Suprapubic skin (tissue), 4 donors: ENCODE data around the gene CAMK2G. TPM values are rescaled to one million over a fixed set of nuclear protein-coding genes. Genes with fewer than 3 reads are reported as not detected.

Experiments used
- DNase-seq, 2 donors: peaks; one replicate each; pipeline ENCODE4 v3.0.0-alpha.2; 2019; ENCODE audit warnings: low spot score in 2 of 2
- H3K27ac ChIP-seq: fragments of 200-600 bp; sonication (generic); one replicate; pipeline ENCODE4 v1.5.1; 2019
- H3K27me3 ChIP-seq: fragments of 200-600 bp; sonication (generic); one replicate; pipeline ENCODE4 v1.5.1; 2019
- H3K36me3 ChIP-seq: fragments of 200-600 bp; sonication (generic); one replicate; pipeline ENCODE4 v1.5.1; 2019
- H3K4me1 ChIP-seq: fragments of 200-600 bp; sonication (generic); one replicate; pipeline ENCODE4 v1.5.1; 2019
- H3K4me3 ChIP-seq: fragments of 200-600 bp; sonication (generic); one replicate; pipeline ENCODE4 v1.5.1; 2019; ENCODE audit warnings: mild to moderate bottlenecking
- H3K9me3 ChIP-seq: fragments of 200-600 bp; sonication (generic); one replicate; pipeline ENCODE4 v1.5.1; 2019
- CTCF ChIP-seq, 2 donors: fragments of 200-600 bp in 1 of 2; fragments of 450-650 bp in 1 of 2; sonication (generic) in 1 of 2; IDR thresholded peaks; one replicate each; pipeline ENCODE4 v1.5.1; 2016 to 2019; ENCODE audit warnings: antibody characterized with exemption in 2 of 2, mild to moderate bottlenecking in 1 of 2, moderate library complexity in 1 of 2
- EP300 ChIP-seq: sonication (generic); formaldehyde crosslinking; IDR thresholded peaks from one replicate; pipeline ENCODE4 v1.6.1; 2017; ENCODE audit warnings: antibody characterized with exemption
- POLR2A ChIP-seq, 2 donors: fragments of 450-650 bp; IDR thresholded peaks; one replicate each; pipeline ENCODE4 v1.6.1; 2017; ENCODE audit warnings: antibody characterized with exemption in 2 of 2, mild to moderate bottlenecking in 2 of 2, moderate library complexity in 2 of 2
- POLR2AphosphoS5 ChIP-seq, 3 donors: sonication (generic); formaldehyde crosslinking; IDR thresholded peaks; one replicate each; pipeline ENCODE4 v1.6.1; 2017; ENCODE audit warnings: antibody characterized with exemption in 3 of 3
- WGBS: methylation state at CpG from one replicate; pipeline ENCODE4 v1.1.5; 2018; 5-methylcytosine and 5-hydroxymethylcytosine counted together
- total RNA-seq, 4 donors: library from RNA; depleted of rRNA; stranded (reverse); fragments of >200 nt; gene quantifications; one replicate each; pipeline ENCODE4 v1.1.0, GENCODE V29; 2016

The CAMK2G gene
- total RNA-seq, 4 donors from 2014 or later, result 16.9 to 35.2 (median 20.6) TPM

- H3K4me1 ChIP-seq, result peaks cover 40% of the 10 kb centered on the region
- no peak overlapping the region for H3K27ac ChIP-seq
- no peak for DNase-seq
- peak overlapping the region; percentile 26 for H3K4me3 ChIP-seq
- peaks cover 59% of the 10 kb centered on the region for H3K36me3 ChIP-seq
- no peaks in the 10 kb centered on the region for H3K9me3 ChIP-seq
- WGBS, result 88% methylated on average over 9 of the region's 16 CpGs
- TF ChIP-seq POLR2A (IDR thresholded peaks at IDR 0.05) (no peak), POLR2AphosphoS5 (IDR thresholded peaks at IDR 0.05) (no peak)
- no peaks in the 10 kb centered on the region for H3K27me3 ChIP-seq
These were observed 66.1 kb downstream of the CAMK2G start for GRCh38 chr10:73808021-73808815.

- H3K4me3 ChIP-seq, result peak overlapping the region; percentile 26
These were observed 66.9 kb downstream of the CAMK2G start for GRCh38 chr10:73807471-73807870.

GRCh38 chr10:73806176-73806950 lies 68.0 kb downstream of the CAMK2G start:
- peak overlapping the region; percentile 26 for H3K4me3 ChIP-seq
- H3K9me3 ChIP-seq, result no peaks in the 10 kb centered on the region
- DNase-seq, result no peak
- H3K4me1 ChIP-seq, result peaks cover 45% of the 10 kb centered on the region
- H3K36me3 ChIP-seq, result peaks cover 72% of the 10 kb centered on the region
- TF ChIP-seq POLR2A (IDR thresholded peaks at IDR 0.05) (no peak), POLR2AphosphoS5 (IDR thresholded peaks at IDR 0.05) (no peak), EP300 (no peak), CTCF (IDR thresholded peaks at IDR 0.05) (no peak)
- H3K27ac ChIP-seq, result no peak overlapping the region
- 89% methylated on average over 13 of the region's 14 CpGs for WGBS
- H3K27me3 ChIP-seq, result no peaks in the 10 kb centered on the region

More at GRCh38 chr10:73807471-73807870, 66.9 kb downstream of the CAMK2G start:
- 96% methylated on average over 14 of the region's 14 CpGs for WGBS
- peaks cover 61% of the 10 kb centered on the region for H3K36me3 ChIP-seq
- H3K4me1 ChIP-seq, result peaks cover 45% of the 10 kb centered on the region
- no peaks in the 10 kb centered on the region for H3K27me3 ChIP-seq
- no peak for TF ChIP-seq POLR2AphosphoS5 (IDR thresholded peaks at IDR 0.05)
- TF ChIP-seq POLR2A (IDR thresholded peaks at IDR 0.05), result no peak
- no peak for TF ChIP-seq CTCF (IDR thresholded peaks at IDR 0.05)
- TF ChIP-seq EP300, result no peak
- no peaks in the 10 kb centered on the region for H3K9me3 ChIP-seq
- no peak overlapping the region for H3K27ac ChIP-seq
- DNase-seq, result no peak

GRCh38 chr10:73803680-73804286 lies 70.6 kb downstream of the CAMK2G start:
- Histone ChIP-seq H3K27ac (peak overlapping the region; percentile 10), H3K36me3 (peaks cover 97% of the 10 kb centered on the region)

More at GRCh38 chr10:73803680-73804286, 70.6 kb downstream of the CAMK2G start:
- no peaks in the 10 kb centered on the region for H3K27me3 ChIP-seq
- no peak overlapping the region for H3K4me3 ChIP-seq
- no peaks in the 10 kb centered on the region for H3K9me3 ChIP-seq
- DNase-seq, result no peak
- TF ChIP-seq EP300 (no peak), POLR2AphosphoS5 (IDR thresholded peaks at IDR 0.05) (no peak), CTCF (IDR thresholded peaks at IDR 0.05) (no peak), POLR2A (IDR thresholded peaks at IDR 0.05) (no peak)
- H3K4me1 ChIP-seq, result peaks cover 30% of the 10 kb centered on the region
